Nephron progenitor cell (in vitro differentiated cells): ENCODE measurements around the gene TNS1.

Source experiments
- DNase-seq: peaks from one replicate; pipeline ENCODE4 v3.0.0; 2021
- H3K27ac Mint-ChIP-seq: 2 replicates; pipeline ENCODE4 v1.8.0; 2021; ENCODE audit warnings: mild to moderate bottlenecking, moderate library complexity, mixed read lengths
- H3K27me3 Mint-ChIP-seq: 2 replicates; pipeline ENCODE4 v1.8.0; 2021; ENCODE audit warnings: mild to moderate bottlenecking, low read depth, mixed read lengths; ENCODE audit not compliant: poor library complexity
- H3K36me3 Mint-ChIP-seq: 2 replicates; pipeline ENCODE4 v1.8.0; 2021; ENCODE audit warnings: low read depth, mixed read lengths
- H3K4me1 Mint-ChIP-seq: 2 replicates; pipeline ENCODE4 v1.8.0; 2021; ENCODE audit warnings: mixed read lengths
- H3K4me3 Mint-ChIP-seq: 2 replicates; pipeline ENCODE4 v1.8.0; 2021; ENCODE audit warnings: mild to moderate bottlenecking, moderate library complexity, mixed read lengths
- H3K9me3 Mint-ChIP-seq: 2 replicates; pipeline ENCODE4 v1.8.0; 2021; ENCODE audit warnings: mild to moderate bottlenecking, moderate library complexity, mixed read lengths
- CTCF ChIP-seq: fragments of 200-600 bp; sonication (generic); IDR thresholded peaks from 2 replicates; pipeline ENCODE4 v1.5.0; 2021; ENCODE audit warnings: antibody characterized with exemption

The TNS1 gene

GRCh38 chr2:218043100-218043499, 40.3 kb upstream of the TNS1 start:
- TF ChIP-seq CTCF: no peak
- peaks cover 53% of the 10 kb centered on the region for H3K27me3 Mint-ChIP-seq
- peaks cover 16% of the 10 kb centered on the region for H3K9me3 Mint-ChIP-seq
- DNase-seq: no peak
- no peaks in the 10 kb centered on the region for H3K36me3 Mint-ChIP-seq
- no peak overlapping the region for H3K4me3 Mint-ChIP-seq
- H3K27ac Mint-ChIP-seq: no peak overlapping the region
- H3K4me1 Mint-ChIP-seq: no peaks in the 10 kb centered on the region

GRCh38 chr2:218041302-218042168, 38.7 kb upstream of the TNS1 start:
- Mint-ChIP-seq H3K4me3 (no peak overlapping the region), H3K4me1 (no peaks in the 10 kb centered on the region), H3K27ac (no peak overlapping the region), H3K9me3 (peaks cover 16% of the 10 kb centered on the region), H3K27me3 (peaks cover 64% of the 10 kb centered on the region), H3K36me3 (no peaks in the 10 kb centered on the region)
- DNase-seq: no peak
- no peak for TF ChIP-seq CTCF

- peaks cover 71% of the 10 kb centered on the region for H3K27me3 Mint-ChIP-seq
- TF ChIP-seq CTCF: no peak
- H3K4me1 Mint-ChIP-seq: no peaks in the 10 kb centered on the region
- H3K27ac Mint-ChIP-seq: no peak overlapping the region
- no peak for DNase-seq
- H3K9me3 Mint-ChIP-seq: peaks cover 16% of the 10 kb centered on the region
- no peak overlapping the region for H3K4me3 Mint-ChIP-seq
- no peaks in the 10 kb centered on the region for H3K36me3 Mint-ChIP-seq
Measured at GRCh38 chr2:218040883-218041282, 38.1 kb upstream of the TNS1 start.

- Mint-ChIP-seq H3K36me3 (no peaks in the 10 kb centered on the region), H3K4me3 (no peak overlapping the region), H3K27me3 (peaks cover 85% of the 10 kb centered on the region), H3K27ac (no peak overlapping the region), H3K9me3 (peaks cover 7% of the 10 kb centered on the region), H3K4me1 (peaks cover 6% of the 10 kb centered on the region)
- no peak for TF ChIP-seq CTCF
- no peak for DNase-seq
Measured at GRCh38 chr2:218039171-218039570, 36.4 kb upstream of the TNS1 start.

GRCh38 chr2:218036371-218036770, 33.6 kb upstream of the TNS1 start:
- Mint-ChIP-seq H3K27me3 (peaks cover 86% of the 10 kb centered on the region), H3K9me3 (no peaks in the 10 kb centered on the region), H3K36me3 (no peaks in the 10 kb centered on the region), H3K4me3 (no peak overlapping the region), H3K4me1 (peaks cover 9% of the 10 kb centered on the region), H3K27ac (no peak overlapping the region)
- TF ChIP-seq CTCF: no peak
- no peak for DNase-seq
